Measurements from ENCODE around the gene GAS2L1.

The GAS2L1 gene

DNA sequence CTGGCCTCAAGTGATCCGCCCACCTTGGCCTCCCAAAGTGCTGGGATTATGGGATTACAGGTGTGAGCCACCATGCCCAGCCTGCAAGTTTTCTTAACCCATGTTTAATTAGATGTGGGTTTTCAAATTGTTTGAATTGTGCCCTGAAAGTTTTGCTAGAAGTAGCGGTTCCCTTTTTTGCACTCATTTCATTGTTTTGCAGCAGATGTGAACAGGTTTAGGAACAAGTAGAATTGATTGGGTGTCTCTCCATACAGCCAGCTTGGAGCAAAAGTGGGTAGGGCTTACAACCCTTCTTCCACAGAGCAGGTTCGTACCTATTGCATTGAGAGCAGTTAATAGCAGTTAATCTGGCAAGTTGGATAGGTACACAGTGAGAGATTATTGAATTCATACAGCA lies 22.3 kb upstream of the GAS2L1 start:
- no peak overlapping the region for H3K27ac ChIP-seq
- H3K27me3 ChIP-seq (ENCODE audit: insufficient read depth, low read depth, severe bottlenecking), result no peaks in the 10 kb centered on the region
- H3K9me3 ChIP-seq (ENCODE audit: severe bottlenecking), result no peaks in the 10 kb centered on the region
- DNase-seq, result no peak
- H3K4me3 ChIP-seq (ENCODE audit: low read depth, low read length), result no peak overlapping the region
- peaks cover 97% of the 10 kb centered on the region for H3K36me3 ChIP-seq
- TF ChIP-seq, protein P1, sequence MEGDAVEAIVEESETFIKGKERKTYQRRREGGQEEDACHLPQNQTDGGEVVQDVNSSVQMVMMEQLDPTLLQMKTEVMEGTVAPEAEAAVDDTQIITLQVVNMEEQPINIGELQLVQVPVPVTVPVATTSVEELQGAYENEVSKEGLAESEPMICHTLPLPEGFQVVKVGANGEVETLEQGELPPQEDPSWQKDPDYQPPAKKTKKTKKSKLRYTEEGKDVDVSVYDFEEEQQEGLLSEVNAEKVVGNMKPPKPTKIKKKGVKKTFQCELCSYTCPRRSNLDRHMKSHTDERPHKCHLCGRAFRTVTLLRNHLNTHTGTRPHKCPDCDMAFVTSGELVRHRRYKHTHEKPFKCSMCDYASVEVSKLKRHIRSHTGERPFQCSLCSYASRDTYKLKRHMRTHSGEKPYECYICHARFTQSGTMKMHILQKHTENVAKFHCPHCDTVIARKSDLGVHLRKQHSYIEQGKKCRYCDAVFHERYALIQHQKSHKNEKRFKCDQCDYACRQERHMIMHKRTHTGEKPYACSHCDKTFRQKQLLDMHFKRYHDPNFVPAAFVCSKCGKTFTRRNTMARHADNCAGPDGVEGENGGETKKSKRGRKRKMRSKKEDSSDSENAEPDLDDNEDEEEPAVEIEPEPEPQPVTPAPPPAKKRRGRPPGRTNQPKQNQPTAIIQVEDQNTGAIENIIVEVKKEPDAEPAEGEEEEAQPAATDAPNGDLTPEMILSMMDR (IDR thresholded peaks at IDR 0.05; ENCODE audit: low read depth, low read length), result no peak

- no peaks in the 10 kb centered on the region for H3K9me3 ChIP-seq (ENCODE audit: severe bottlenecking)
- H3K27ac ChIP-seq, result no peak overlapping the region
- no peak for DNase-seq
- peaks cover 98% of the 10 kb centered on the region for H3K36me3 ChIP-seq
- no peak overlapping the region for H3K4me3 ChIP-seq (ENCODE audit: low read depth, low read length)
- H3K27me3 ChIP-seq (ENCODE audit: insufficient read depth, low read depth, severe bottlenecking), result no peaks in the 10 kb centered on the region
- TF ChIP-seq, protein P1 (IDR thresholded peaks at IDR 0.05; ENCODE audit: low read depth, low read length), result no peak
Measured at GRCh38 chr22:29288837-29289236, 17.6 kb upstream of the GAS2L1 start.

- no peak overlapping the region for H3K27ac ChIP-seq
- DNase-seq, result no peak
- H3K9me3 ChIP-seq (ENCODE audit: severe bottlenecking), result no peaks in the 10 kb centered on the region
- no peak overlapping the region for H3K4me3 ChIP-seq (ENCODE audit: low read depth, low read length)
- TF ChIP-seq, protein P1 (IDR thresholded peaks at IDR 0.05; ENCODE audit: low read depth, low read length), result no peak
- peaks cover 98% of the 10 kb centered on the region for H3K36me3 ChIP-seq
- no peaks in the 10 kb centered on the region for H3K27me3 ChIP-seq (ENCODE audit: insufficient read depth, low read depth, severe bottlenecking)
Measured at GRCh38 chr22:29290061-29290460, 16.4 kb upstream of the GAS2L1 start.

GRCh38 chr22:29291215-29291614 lies 15.2 kb upstream of the GAS2L1 start:
- Histone ChIP-seq H3K36me3 (peaks cover 98% of the 10 kb centered on the region), H3K27ac (no peak overlapping the region), H3K9me3 (ENCODE audit: severe bottlenecking) (no peaks in the 10 kb centered on the region), H3K4me3 (ENCODE audit: low read depth, low read length) (no peak overlapping the region), H3K27me3 (ENCODE audit: insufficient read depth, low read depth, severe bottlenecking) (no peaks in the 10 kb centered on the region)
- DNase-seq, result no peak
- TF ChIP-seq, protein P1 (IDR thresholded peaks at IDR 0.05; ENCODE audit: low read depth, low read length), result no peak

GRCh38 chr22:29292379-29292778 lies 14.1 kb upstream of the GAS2L1 start:
- peaks cover 98% of the 10 kb centered on the region for H3K36me3 ChIP-seq
- H3K9me3 ChIP-seq (ENCODE audit: severe bottlenecking), result no peaks in the 10 kb centered on the region
- no peaks in the 10 kb centered on the region for H3K27me3 ChIP-seq (ENCODE audit: insufficient read depth, low read depth, severe bottlenecking)
- H3K27ac ChIP-seq, result no peak overlapping the region
- TF ChIP-seq, protein P1 (IDR thresholded peaks at IDR 0.05; ENCODE audit: low read depth, low read length), result no peak
- no peak overlapping the region for H3K4me3 ChIP-seq (ENCODE audit: low read depth, low read length)
- no peak for DNase-seq

DNA sequence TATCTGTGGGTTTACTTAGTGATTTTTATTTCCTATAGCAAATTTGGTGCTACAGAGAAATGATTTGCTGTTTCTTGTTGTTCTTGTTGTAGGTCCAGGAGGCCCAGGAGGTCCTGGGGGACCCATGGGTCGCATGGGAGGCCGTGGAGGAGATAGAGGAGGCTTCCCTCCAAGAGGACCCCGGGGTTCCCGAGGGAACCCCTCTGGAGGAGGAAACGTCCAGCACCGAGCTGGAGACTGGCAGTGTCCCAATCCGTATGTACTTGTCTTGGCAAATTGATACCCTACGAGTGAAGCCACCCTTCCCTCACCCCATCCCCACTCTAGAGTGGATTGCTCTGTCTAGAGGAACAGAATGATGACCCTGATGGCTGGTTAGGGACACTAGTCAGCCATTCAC lies 7.8 kb upstream of the GAS2L1 start:
- no peak for DNase-seq
- H3K27me3 ChIP-seq (ENCODE audit: insufficient read depth, low read depth, severe bottlenecking), result no peaks in the 10 kb centered on the region
- H3K4me3 ChIP-seq (ENCODE audit: low read depth, low read length), result no peak overlapping the region
- TF ChIP-seq, protein P1 (IDR thresholded peaks at IDR 0.05; ENCODE audit: low read depth, low read length), result no peak
- H3K9me3 ChIP-seq (ENCODE audit: severe bottlenecking), result no peaks in the 10 kb centered on the region
- H3K27ac ChIP-seq, result no peak overlapping the region
- H3K36me3 ChIP-seq, result peaks cover 77% of the 10 kb centered on the region

Measured in WERI-Rb-1 (cell line).